Adipocyte (in vitro differentiated cells): ENCODE results near the gene MTMR12.
"Not testable (repeated sequence)": the region's sequence is repeated elsewhere in the genome, so short reads cannot be mapped to it uniquely, and the experiment has no call there.

Experiments
- DNase-seq: peaks from one replicate; pipeline ENCODE4 v3.0.0-alpha.2; 2015; ENCODE audit warnings: low read depth
- H3K27me3 ChIP-seq: replicated peaks from 2 replicates; pipeline ENCODE4 v1.7.0; 2013; ENCODE audit warnings: mild to moderate bottlenecking, low read length, moderate library complexity; ENCODE audit not compliant: control insufficient read depth, insufficient read depth
- H3K36me3 ChIP-seq: 2 replicates; pipeline ENCODE4 v1.7.0; 2013; ENCODE audit warnings: low read length, mild to moderate bottlenecking, moderate library complexity; ENCODE audit not compliant: control insufficient read depth, insufficient read depth, severe bottlenecking
- H3K4me1 ChIP-seq: 2 replicates; pipeline ENCODE4 v1.7.0; 2013; ENCODE audit warnings: mild to moderate bottlenecking, low read length, moderate library complexity; ENCODE audit not compliant: control insufficient read depth, insufficient read depth
- H3K4me3 ChIP-seq: 2 replicates; pipeline ENCODE4 v1.7.0; 2013; ENCODE audit warnings: mild to moderate bottlenecking, low read length, moderate library complexity
- H3K9ac ChIP-seq: 2 replicates; pipeline ENCODE4 v1.7.0; 2013; ENCODE audit warnings: mild to moderate bottlenecking, low read length, moderate library complexity
- H3K9me3 ChIP-seq: 2 replicates; pipeline ENCODE4 v1.7.0; 2013; ENCODE audit warnings: mild to moderate bottlenecking, low read length, moderate library complexity; ENCODE audit not compliant: control insufficient read depth

Gene MTMR12

GRCh38 chr5:32323741-32324140, 11.0 kb upstream of the MTMR12 start:
- DNase-seq, result no peak

GRCh38 chr5:32322882-32323281, 10.1 kb upstream of the MTMR12 start:
- no peak for DNase-seq
- Histone ChIP-seq H3K4me1 (no peaks in the 10 kb centered on the region), H3K36me3 (no peaks in the 10 kb centered on the region), H3K9ac (no peak overlapping the region), H3K9me3 (peaks cover 7% of the 10 kb centered on the region), H3K27me3 (no peaks in the 10 kb centered on the region), H3K4me3 (no peak overlapping the region)

More at GRCh38 chr5:32323741-32324140, 11.0 kb upstream of the MTMR12 start:
- no peaks in the 10 kb centered on the region for H3K36me3 ChIP-seq
- H3K9ac ChIP-seq, result no peak overlapping the region
- no peaks in the 10 kb centered on the region for H3K4me1 ChIP-seq
- peaks cover 7% of the 10 kb centered on the region for H3K9me3 ChIP-seq
- H3K27me3 ChIP-seq, result no peaks in the 10 kb centered on the region
- H3K4me3 ChIP-seq, result no peak overlapping the region

GRCh38 chr5:32321787-32322186, 9.0 kb upstream of the MTMR12 start:
- H3K4me1 ChIP-seq, H3K9ac ChIP-seq, H3K9me3 ChIP-seq, H3K36me3 ChIP-seq, H3K27me3 ChIP-seq, H3K4me3 ChIP-seq, DNase-seq: not testable (repeated sequence)

GRCh38 chr5:32320576-32320975, 7.8 kb upstream of the MTMR12 start:
- no peak for DNase-seq
- Histone ChIP-seq H3K4me3 (no peak overlapping the region), H3K36me3 (no peaks in the 10 kb centered on the region), H3K27me3 (no peaks in the 10 kb centered on the region), H3K9me3 (peaks cover 7% of the 10 kb centered on the region), H3K9ac (no peak overlapping the region), H3K4me1 (no peaks in the 10 kb centered on the region)

GRCh38 chr5:32319926-32320543, 7.3 kb upstream of the MTMR12 start:
- no peak overlapping the region for H3K9ac ChIP-seq
- H3K36me3 ChIP-seq, result no peaks in the 10 kb centered on the region
- H3K4me3 ChIP-seq, result no peak overlapping the region
- no peak for DNase-seq
- H3K4me1 ChIP-seq, result no peaks in the 10 kb centered on the region
- H3K9me3 ChIP-seq, result peaks cover 7% of the 10 kb centered on the region
- H3K27me3 ChIP-seq, result no peaks in the 10 kb centered on the region

GRCh38 chr5:32319392-32319791, 6.7 kb upstream of the MTMR12 start:
- H3K36me3 ChIP-seq, result no peaks in the 10 kb centered on the region
- DNase-seq, result no peak
- H3K9ac ChIP-seq, result no peak overlapping the region
- no peaks in the 10 kb centered on the region for H3K4me1 ChIP-seq
- peaks cover 7% of the 10 kb centered on the region for H3K9me3 ChIP-seq
- H3K4me3 ChIP-seq, result no peak overlapping the region
- no peaks in the 10 kb centered on the region for H3K27me3 ChIP-seq

- Histone ChIP-seq H3K4me3 (no peak overlapping the region), H3K36me3 (no peaks in the 10 kb centered on the region), H3K27me3 (no peaks in the 10 kb centered on the region), H3K9me3 (peaks cover 6% of the 10 kb centered on the region), H3K4me1 (no peaks in the 10 kb centered on the region), H3K9ac (no peak overlapping the region)
- DNase-seq, result no peak
These were observed 4.3 kb upstream of the MTMR12 start for GRCh38 chr5:32317041-32317440.

- no peak overlapping the region for H3K9ac ChIP-seq
- no peak overlapping the region for H3K4me3 ChIP-seq
- no peaks in the 10 kb centered on the region for H3K36me3 ChIP-seq
- no peaks in the 10 kb centered on the region for H3K27me3 ChIP-seq
- H3K9me3 ChIP-seq, result no peaks in the 10 kb centered on the region
- DNase-seq, result no peak
- H3K4me1 ChIP-seq, result peaks cover 10% of the 10 kb centered on the region
These were observed 2.7 kb upstream of the MTMR12 start for GRCh38 chr5:32315221-32316014.

- Histone ChIP-seq H3K36me3 (no peaks in the 10 kb centered on the region), H3K9ac (no peak overlapping the region), H3K9me3 (no peaks in the 10 kb centered on the region), H3K27me3 (no peaks in the 10 kb centered on the region), H3K4me3 (no peak overlapping the region), H3K4me1 (peaks cover 17% of the 10 kb centered on the region)
- no peak for DNase-seq
These were observed 1.9 kb upstream of the MTMR12 start for GRCh38 chr5:32314658-32315057.

GRCh38 chr5:32314152-32314488, 1.4 kb upstream of the MTMR12 start:
- not testable (repeated sequence) for H3K9ac ChIP-seq, DNase-seq, H3K9me3 ChIP-seq, H3K27me3 ChIP-seq, H3K4me3 ChIP-seq, H3K36me3 ChIP-seq
- peaks cover 22% of the 10 kb centered on the region for H3K4me1 ChIP-seq

GRCh38 chr5:32312197-32312594, 543 bp downstream of the MTMR12 start:
- Histone ChIP-seq H3K36me3 (no peaks in the 10 kb centered on the region), H3K4me1 (peaks cover 32% of the 10 kb centered on the region), H3K27me3 (no peaks in the 10 kb centered on the region), H3K9ac (peak overlapping the region; percentile 92), H3K4me3 (peak overlapping the region; percentile 84), H3K9me3 (no peaks in the 10 kb centered on the region)
- DNase-seq, result peak; percentile 84
